ENCODE results near the gene GALNT17.

Gene GALNT17

DNA sequence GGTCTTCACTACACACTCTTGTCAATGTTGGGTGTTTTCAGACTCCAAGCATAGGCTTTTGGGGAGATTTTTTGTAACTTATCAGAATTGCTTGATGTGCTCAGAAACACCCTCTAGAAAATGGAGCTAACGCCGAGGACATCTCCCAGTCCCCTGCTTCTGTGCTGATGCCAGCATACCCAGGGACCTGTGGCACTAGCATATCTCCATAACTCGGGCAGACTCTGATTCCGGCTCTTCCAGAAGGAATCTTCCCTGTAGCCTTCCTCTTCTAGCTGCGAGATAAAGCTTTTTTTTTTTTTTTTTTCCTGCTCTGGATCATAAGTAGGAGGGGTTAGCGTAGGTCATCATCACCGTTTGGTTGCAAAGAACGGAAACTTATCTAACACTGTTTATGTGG is 434.4 kb downstream of the GALNT17 start:
- no peak overlapping the region for H3K27ac ChIP-seq (ENCODE audit: low read length)
- no peak overlapping the region for H3K9ac ChIP-seq (ENCODE audit: low read depth, low read length)
- no peaks in the 10 kb centered on the region for H3K27me3 ChIP-seq (ENCODE audit: insufficient read depth, low read length, poor library complexity)
- no peaks in the 10 kb centered on the region for H3K79me2 ChIP-seq (ENCODE audit: insufficient read depth, low read length)
- no peak overlapping the region for H3K4me3 ChIP-seq (ENCODE audit: low read depth in 1 of 2, low read length in 2 of 2)
- ATAC-seq (ENCODE audit: insufficient read depth, low read depth) (no peak), DNase-seq (no peak)
- no peaks in the 10 kb centered on the region for H4K20me1 ChIP-seq (ENCODE audit: insufficient read depth, low read length)
- no peaks in the 10 kb centered on the region for H3K36me3 ChIP-seq (ENCODE audit: insufficient read depth, low read length)
- no peak for TF ChIP-seq EZH2 (IDR thresholded peaks at IDR 0.05; ENCODE audit: borderline replicate concordance, low read depth, low read length, severe bottlenecking)
- TF ChIP-seq, protein P1, sequence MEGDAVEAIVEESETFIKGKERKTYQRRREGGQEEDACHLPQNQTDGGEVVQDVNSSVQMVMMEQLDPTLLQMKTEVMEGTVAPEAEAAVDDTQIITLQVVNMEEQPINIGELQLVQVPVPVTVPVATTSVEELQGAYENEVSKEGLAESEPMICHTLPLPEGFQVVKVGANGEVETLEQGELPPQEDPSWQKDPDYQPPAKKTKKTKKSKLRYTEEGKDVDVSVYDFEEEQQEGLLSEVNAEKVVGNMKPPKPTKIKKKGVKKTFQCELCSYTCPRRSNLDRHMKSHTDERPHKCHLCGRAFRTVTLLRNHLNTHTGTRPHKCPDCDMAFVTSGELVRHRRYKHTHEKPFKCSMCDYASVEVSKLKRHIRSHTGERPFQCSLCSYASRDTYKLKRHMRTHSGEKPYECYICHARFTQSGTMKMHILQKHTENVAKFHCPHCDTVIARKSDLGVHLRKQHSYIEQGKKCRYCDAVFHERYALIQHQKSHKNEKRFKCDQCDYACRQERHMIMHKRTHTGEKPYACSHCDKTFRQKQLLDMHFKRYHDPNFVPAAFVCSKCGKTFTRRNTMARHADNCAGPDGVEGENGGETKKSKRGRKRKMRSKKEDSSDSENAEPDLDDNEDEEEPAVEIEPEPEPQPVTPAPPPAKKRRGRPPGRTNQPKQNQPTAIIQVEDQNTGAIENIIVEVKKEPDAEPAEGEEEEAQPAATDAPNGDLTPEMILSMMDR (IDR thresholded peaks at IDR 0.05; ENCODE audit: borderline replicate concordance, extremely low read depth, low read length, poor library complexity, severe bottlenecking) = no peak
- no peaks in the 10 kb centered on the region for H3K4me1 ChIP-seq (ENCODE audit: insufficient read depth, low read length)
- no peak overlapping the region for H2AFZ ChIP-seq (ENCODE audit: low read depth, low read length)
- no peak overlapping the region for H3K4me2 ChIP-seq (ENCODE audit: insufficient read depth, low read length)
- H3K9me3 ChIP-seq (ENCODE audit: insufficient read depth, low read length, severe bottlenecking) = no peaks in the 10 kb centered on the region

DNA sequence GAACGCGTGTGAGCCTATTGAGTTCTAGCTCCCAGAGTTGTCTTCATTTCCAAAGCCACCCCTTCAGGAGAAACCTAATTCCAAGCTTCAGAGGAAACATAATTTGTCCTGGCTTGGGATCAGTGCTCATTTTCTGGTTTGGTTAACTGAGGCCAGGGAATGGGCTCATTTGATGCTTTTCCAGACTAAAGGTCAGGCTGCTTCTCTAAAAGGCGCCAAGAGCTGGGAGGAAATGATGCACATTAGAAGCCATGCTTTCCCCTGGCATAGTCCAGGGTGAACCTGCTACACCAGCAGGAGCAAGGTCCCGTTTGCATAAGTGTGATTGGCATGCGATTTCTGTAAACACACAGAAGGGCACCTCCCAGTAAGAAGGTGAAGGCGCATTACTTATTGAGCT is 435.0 kb downstream of the GALNT17 start:
- no peak overlapping the region for H3K9ac ChIP-seq (ENCODE audit: low read depth, low read length)

DNA sequence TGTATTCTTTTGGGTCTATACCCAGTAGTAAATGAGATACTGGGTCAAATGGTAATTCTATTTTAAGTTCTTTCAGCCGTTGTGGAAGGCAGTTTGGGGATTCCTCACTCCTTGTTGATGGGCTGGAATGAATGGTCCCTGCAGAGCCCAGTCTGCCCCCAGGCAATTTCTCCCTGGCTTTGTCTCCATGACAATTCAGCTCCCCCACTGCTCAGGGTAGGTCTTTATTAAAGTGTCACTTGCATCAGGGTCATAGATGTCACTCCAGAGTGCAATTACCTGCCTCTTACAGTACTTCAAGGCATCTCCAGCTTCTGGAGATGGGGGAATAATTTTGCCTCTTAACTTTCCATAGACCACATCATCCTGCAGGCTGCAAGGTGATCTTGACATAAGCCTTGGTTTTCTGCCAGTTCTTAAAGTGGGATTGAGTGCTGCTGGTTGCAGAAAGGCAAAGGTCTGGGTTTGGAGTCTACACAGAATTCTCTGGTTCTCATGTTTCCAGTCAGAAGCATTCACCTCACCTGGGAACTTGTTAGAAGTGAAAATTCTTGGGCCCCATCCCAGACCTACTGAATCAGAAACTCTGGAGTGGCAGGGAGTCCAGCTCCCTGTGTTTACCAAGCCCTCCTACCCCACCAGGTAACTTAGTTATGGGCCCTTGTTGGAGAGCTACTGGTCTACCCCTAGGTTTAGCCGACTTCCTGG is 442.4 kb downstream of the GALNT17 start:
- Histone ChIP-seq H3K4me2 (ENCODE audit: insufficient read depth, low read length) (no peak overlapping the region), H3K27ac (ENCODE audit: low read length) (no peak overlapping the region), H4K20me1 (ENCODE audit: insufficient read depth, low read length) (no peaks in the 10 kb centered on the region), H3K4me3 (ENCODE audit: low read depth in 1 of 2, low read length in 2 of 2) (no peak overlapping the region), H2AFZ (ENCODE audit: low read depth, low read length) (no peak overlapping the region), H3K9me3 (ENCODE audit: insufficient read depth, low read length, severe bottlenecking) (no peaks in the 10 kb centered on the region), H3K79me2 (ENCODE audit: insufficient read depth, low read length) (no peaks in the 10 kb centered on the region), H3K27me3 (ENCODE audit: insufficient read depth, low read length, poor library complexity) (no peaks in the 10 kb centered on the region), H3K9ac (ENCODE audit: low read depth, low read length) (no peak overlapping the region), H3K4me1 (ENCODE audit: insufficient read depth, low read length) (no peaks in the 10 kb centered on the region), H3K36me3 (ENCODE audit: insufficient read depth, low read length) (no peaks in the 10 kb centered on the region)
- no peak for DNase-seq
- TF ChIP-seq EZH2 (IDR thresholded peaks at IDR 0.05; ENCODE audit: borderline replicate concordance, low read depth, low read length, severe bottlenecking) = no peak
- TF ChIP-seq, protein P1 (IDR thresholded peaks at IDR 0.05; ENCODE audit: borderline replicate concordance, extremely low read depth, low read length, poor library complexity, severe bottlenecking) = no peak
- ATAC-seq (ENCODE audit: insufficient read depth, low read depth) = no peak

More for the DNA sequence above, 435.0 kb downstream of the GALNT17 start:
- no peak overlapping the region for H3K4me3 ChIP-seq (ENCODE audit: low read depth in 1 of 2, low read length in 2 of 2)
- no peaks in the 10 kb centered on the region for H4K20me1 ChIP-seq (ENCODE audit: insufficient read depth, low read length)
- H3K27me3 ChIP-seq (ENCODE audit: insufficient read depth, low read length, poor library complexity) = no peaks in the 10 kb centered on the region
- TF ChIP-seq, protein P1 (IDR thresholded peaks at IDR 0.05; ENCODE audit: borderline replicate concordance, extremely low read depth, low read length, poor library complexity, severe bottlenecking) = no peak
- TF ChIP-seq EZH2 (IDR thresholded peaks at IDR 0.05; ENCODE audit: borderline replicate concordance, low read depth, low read length, severe bottlenecking) = no peak
- no peak overlapping the region for H3K4me2 ChIP-seq (ENCODE audit: insufficient read depth, low read length)
- DNase-seq = no peak
- no peaks in the 10 kb centered on the region for H3K9me3 ChIP-seq (ENCODE audit: insufficient read depth, low read length, severe bottlenecking)
- no peak overlapping the region for H2AFZ ChIP-seq (ENCODE audit: low read depth, low read length)
- no peak overlapping the region for H3K27ac ChIP-seq (ENCODE audit: low read length)
- H3K4me1 ChIP-seq (ENCODE audit: insufficient read depth, low read length) = no peaks in the 10 kb centered on the region
- no peaks in the 10 kb centered on the region for H3K36me3 ChIP-seq (ENCODE audit: insufficient read depth, low read length)
- no peaks in the 10 kb centered on the region for H3K79me2 ChIP-seq (ENCODE audit: insufficient read depth, low read length)
- no peak for ATAC-seq (ENCODE audit: insufficient read depth, low read depth)

Data from DND-41 (cell line).